Upper lobe of left lung (tissue), 6 donors: ENCODE results near the gene SLF2. TPM values are rescaled to one million over a fixed set of nuclear protein-coding genes. Genes with fewer than 3 reads are reported as not detected.

Experiments
- ATAC-seq, 2 donors: fragments of 200-7000 bp; cut with Tn5 transposase; one replicate each; pipeline ENCODE4 v1.9.1; 2022; ENCODE audit warnings: mild to moderate bottlenecking in 2 of 2, moderate library complexity in 2 of 2; ENCODE audit not compliant: low FRiP score in 2 of 2
- DNase-seq, 2 donors: peaks; one replicate each; pipeline ENCODE4 v3.0.0-alpha.2; 2019 to 2020
- H3K27ac ChIP-seq, 4 donors: fragments of 200-600 bp; sonication (generic); one replicate each; pipeline ENCODE4 v1.5.1; 2016 to 2019
- H3K27me3 ChIP-seq, 4 donors: fragments of 200-600 bp; sonication (generic); one replicate each; pipeline ENCODE4 v1.5.1; 2017 to 2019
- H3K36me3 ChIP-seq, 4 donors: fragments of 200-600 bp; sonication (generic); one replicate each; pipeline ENCODE4 v1.5.1; 2016 to 2019
- H3K4me1 ChIP-seq, 4 donors: fragments of 200-600 bp; sonication (generic); one replicate each; pipeline ENCODE4 v1.5.1; 2018 to 2019
- H3K4me3 ChIP-seq, 4 donors: fragments of 200-600 bp; sonication (generic); one replicate each; pipeline ENCODE4 v1.5.1; 2017 to 2019; ENCODE audit warnings: mild to moderate bottlenecking in 2 of 4, moderate library complexity in 1 of 4
- H3K9me3 ChIP-seq, 4 donors: fragments of 200-600 bp; sonication (generic); one replicate each; pipeline ENCODE4 v1.5.1; 2018 to 2019
- EP300 ChIP-seq, 4 donors: sonication (generic); formaldehyde crosslinking; IDR thresholded peaks; one replicate each; pipeline ENCODE4 v1.5.1; 2017; ENCODE audit warnings: antibody characterized with exemption in 4 of 4, control low read depth in 2 of 4
- POLR2A ChIP-seq, 4 donors: fragments of 450-650 bp; IDR thresholded peaks; one replicate each; pipeline ENCODE4 v1.5.1; 2016 to 2017; ENCODE audit warnings: antibody characterized with exemption in 4 of 4, mild to moderate bottlenecking in 2 of 4
- POLR2AphosphoS5 ChIP-seq, 2 donors: sonication (generic); formaldehyde crosslinking; IDR thresholded peaks; one replicate each; pipeline ENCODE4 v1.5.1; 2017; ENCODE audit warnings: antibody characterized with exemption in 2 of 2
- WGBS, 2 donors: methylation state at CpG; one replicate each; pipeline ENCODE4 v1.1.5; 2017 to 2018; 5-methylcytosine and 5-hydroxymethylcytosine counted together
- total RNA-seq, 6 donors: library from RNA; depleted of rRNA in 4 of 6; stranded (reverse); fragments of >200 nt in 4 of 6; gene quantifications; one replicate each; pipeline versions ENCODE4 v1.1.0 to v1.2.1, GENCODE V29; 2016 to 2021
- TF ChIP-seq, protein P1 (sequence below), 6 experiments: fragments of 450-650 bp in 4 of 6; fragments of 200-600 bp in 2 of 6; sonication (generic) in 2 of 6; IDR thresholded peaks; one replicate each; pipeline ENCODE4 v1.5.1; 2016 to 2019; ENCODE audit warnings: antibody characterized with exemption in 6 of 6
- donor health status: DM: no; HTN: no; CAD: no; lungs with moderate emphysema.
- donor health status: DM: no; HTN: yes; CAD: no; lungs with severe emphysema.

Gene SLF2
- total RNA-seq, 6 donors from 2014 or later, result 13.4 to 60.8 (median 28.2) TPM

DNA sequence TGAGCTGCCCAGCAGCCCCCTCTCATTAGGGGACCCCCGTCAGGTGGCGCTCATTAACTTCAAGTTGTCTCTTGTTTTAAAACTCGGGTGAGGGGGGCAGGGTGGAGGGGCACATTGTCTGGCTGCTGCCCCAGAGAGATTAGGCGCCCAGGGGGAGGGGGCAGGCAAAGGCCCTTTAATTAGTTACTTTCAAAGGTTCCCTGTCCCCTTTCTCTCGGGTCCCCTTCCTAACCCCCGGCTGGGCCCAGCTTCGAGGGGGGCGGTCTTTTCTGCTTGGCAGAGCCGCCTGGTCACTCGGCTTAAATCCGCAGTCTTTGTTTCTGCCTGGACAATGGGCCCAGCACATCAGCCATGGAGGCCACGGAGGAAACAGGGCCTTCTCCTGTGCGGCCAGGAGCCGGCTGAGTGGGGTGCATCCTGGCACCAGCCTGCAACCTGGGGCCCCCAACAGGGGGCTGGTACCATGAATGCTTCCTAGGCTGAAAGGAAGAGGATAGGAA lies 38.9 kb upstream of the SLF2 start:
- DNase-seq (no peak), ATAC-seq (no peak)
- no peaks in the 10 kb centered on the region for H3K9me3 ChIP-seq
- H3K4me3 ChIP-seq, result no peak overlapping the region
- H3K36me3 ChIP-seq, result no peaks in the 10 kb centered on the region
- H3K27me3 ChIP-seq, result no peaks in the 10 kb centered on the region
- no peak overlapping the region for H3K27ac ChIP-seq
- WGBS, 2 donors, result 63 to 76% methylated on average over 8 to 14 of the region's 14 CpGs
- H3K4me1 ChIP-seq, result no peaks in the 10 kb centered on the region
- no peak for TF ChIP-seq POLR2A (IDR thresholded peaks at IDR 0.05)
- TF ChIP-seq, protein P1, sequence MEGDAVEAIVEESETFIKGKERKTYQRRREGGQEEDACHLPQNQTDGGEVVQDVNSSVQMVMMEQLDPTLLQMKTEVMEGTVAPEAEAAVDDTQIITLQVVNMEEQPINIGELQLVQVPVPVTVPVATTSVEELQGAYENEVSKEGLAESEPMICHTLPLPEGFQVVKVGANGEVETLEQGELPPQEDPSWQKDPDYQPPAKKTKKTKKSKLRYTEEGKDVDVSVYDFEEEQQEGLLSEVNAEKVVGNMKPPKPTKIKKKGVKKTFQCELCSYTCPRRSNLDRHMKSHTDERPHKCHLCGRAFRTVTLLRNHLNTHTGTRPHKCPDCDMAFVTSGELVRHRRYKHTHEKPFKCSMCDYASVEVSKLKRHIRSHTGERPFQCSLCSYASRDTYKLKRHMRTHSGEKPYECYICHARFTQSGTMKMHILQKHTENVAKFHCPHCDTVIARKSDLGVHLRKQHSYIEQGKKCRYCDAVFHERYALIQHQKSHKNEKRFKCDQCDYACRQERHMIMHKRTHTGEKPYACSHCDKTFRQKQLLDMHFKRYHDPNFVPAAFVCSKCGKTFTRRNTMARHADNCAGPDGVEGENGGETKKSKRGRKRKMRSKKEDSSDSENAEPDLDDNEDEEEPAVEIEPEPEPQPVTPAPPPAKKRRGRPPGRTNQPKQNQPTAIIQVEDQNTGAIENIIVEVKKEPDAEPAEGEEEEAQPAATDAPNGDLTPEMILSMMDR (IDR thresholded peaks at IDR 0.05), result no peak
- no peak for TF ChIP-seq EP300 (IDR thresholded peaks at IDR 0.05)
- TF ChIP-seq POLR2AphosphoS5 (IDR thresholded peaks at IDR 0.05), result no peak

DNA sequence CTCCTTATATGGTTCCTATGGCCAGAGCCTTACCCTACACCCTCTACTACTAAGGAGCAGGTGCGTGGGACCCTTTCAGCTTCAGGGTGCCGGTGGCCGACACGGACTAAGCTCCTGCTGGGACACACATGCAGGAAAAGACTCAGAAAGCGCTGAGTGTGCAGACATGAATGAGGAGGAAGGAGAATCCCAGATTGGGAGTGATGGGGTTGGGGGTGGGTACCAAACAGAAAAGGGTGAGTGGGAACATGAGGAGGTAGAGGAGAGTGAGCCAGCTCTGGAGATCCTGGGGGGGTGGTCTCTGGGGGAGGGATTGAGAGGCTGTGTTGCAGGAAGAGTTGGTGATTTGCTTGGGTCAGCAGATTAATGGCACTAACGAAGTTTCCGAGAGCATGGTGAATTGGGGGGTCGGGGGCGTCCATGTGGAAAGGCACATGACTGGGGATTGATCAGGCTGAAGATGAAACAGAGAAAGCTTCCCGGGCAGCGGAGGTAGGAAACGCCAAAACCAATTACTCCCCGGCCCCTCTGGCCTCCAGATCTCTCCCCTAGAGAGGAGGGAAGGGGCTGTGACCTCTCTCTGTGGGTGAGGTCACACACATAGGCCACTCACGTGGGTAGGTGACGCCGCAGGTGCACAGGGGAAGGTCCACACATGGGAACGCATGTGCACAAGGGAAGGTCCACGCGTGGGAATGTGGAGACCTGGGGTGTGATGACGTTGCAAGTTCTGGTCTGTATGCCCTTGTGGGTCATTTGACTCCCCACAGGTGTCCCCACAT lies 37.9 kb upstream of the SLF2 start:
- 76 to 79% methylated on average over 13 to 20 of the region's 20 CpGs for WGBS, 2 donors
- Histone ChIP-seq H3K27ac (no peak overlapping the region), H3K4me3 (no peak overlapping the region), H3K4me1 (no peaks in the 10 kb centered on the region), H3K9me3 (no peaks in the 10 kb centered on the region), H3K36me3 (no peaks in the 10 kb centered on the region), H3K27me3 (no peaks in the 10 kb centered on the region)
- no peak for TF ChIP-seq POLR2A (IDR thresholded peaks at IDR 0.05)
- no peak for ATAC-seq
- no peak for DNase-seq

DNA sequence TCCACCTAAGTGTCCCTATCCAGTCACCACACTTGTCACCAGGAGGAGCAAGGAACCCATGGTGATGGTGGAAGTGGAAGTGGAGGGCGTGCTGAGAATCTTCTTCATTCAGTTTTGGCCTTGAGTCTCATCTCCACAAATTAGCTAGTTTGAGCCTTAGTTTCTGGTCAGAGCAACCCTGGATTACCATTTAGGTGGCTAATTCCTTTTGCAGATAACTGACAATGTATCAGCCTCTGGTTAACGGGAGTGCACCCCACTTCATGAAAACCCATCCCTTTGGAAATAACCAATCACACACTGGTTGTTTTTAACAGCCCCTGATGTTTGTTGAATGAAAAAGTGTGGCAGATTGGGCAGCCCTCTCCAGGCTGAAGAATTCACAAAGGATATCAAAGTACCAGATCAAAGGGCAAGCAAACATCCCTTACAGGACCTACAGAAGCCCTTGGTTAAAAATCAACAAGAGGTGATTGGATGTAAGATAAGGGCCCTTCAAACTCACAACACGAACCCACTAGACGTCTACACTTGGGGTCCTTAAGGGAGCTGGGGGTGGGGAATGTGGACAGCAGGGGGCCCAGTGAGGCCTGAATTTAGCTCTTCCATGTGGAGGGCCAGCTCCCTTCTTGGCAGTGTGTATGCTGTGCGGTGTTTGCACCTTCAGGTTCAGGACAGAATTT lies 37.1 kb upstream of the SLF2 start:
- ATAC-seq, result no peak
- WGBS, 2 donors, result 50 to 53% methylated on average over 5 of the region's 5 CpGs
- H3K27ac ChIP-seq, result no peak overlapping the region
- H3K9me3 ChIP-seq, result no peaks in the 10 kb centered on the region
- peaks cover 0 to 4% (median 0%) of the 10 kb centered on the region in 4 donors for H3K4me1 ChIP-seq
- no peaks in the 10 kb centered on the region for H3K27me3 ChIP-seq
- TF ChIP-seq POLR2AphosphoS5 (IDR thresholded peaks at IDR 0.05), result no peak
- TF ChIP-seq EP300 (IDR thresholded peaks at IDR 0.05), result no peak
- no peak for TF ChIP-seq POLR2A (IDR thresholded peaks at IDR 0.05)
- TF ChIP-seq, protein P1 (IDR thresholded peaks at IDR 0.05), result no peak
- H3K36me3 ChIP-seq, result no peaks in the 10 kb centered on the region
- H3K4me3 ChIP-seq, result no peak overlapping the region
- DNase-seq, result no peak

DNA sequence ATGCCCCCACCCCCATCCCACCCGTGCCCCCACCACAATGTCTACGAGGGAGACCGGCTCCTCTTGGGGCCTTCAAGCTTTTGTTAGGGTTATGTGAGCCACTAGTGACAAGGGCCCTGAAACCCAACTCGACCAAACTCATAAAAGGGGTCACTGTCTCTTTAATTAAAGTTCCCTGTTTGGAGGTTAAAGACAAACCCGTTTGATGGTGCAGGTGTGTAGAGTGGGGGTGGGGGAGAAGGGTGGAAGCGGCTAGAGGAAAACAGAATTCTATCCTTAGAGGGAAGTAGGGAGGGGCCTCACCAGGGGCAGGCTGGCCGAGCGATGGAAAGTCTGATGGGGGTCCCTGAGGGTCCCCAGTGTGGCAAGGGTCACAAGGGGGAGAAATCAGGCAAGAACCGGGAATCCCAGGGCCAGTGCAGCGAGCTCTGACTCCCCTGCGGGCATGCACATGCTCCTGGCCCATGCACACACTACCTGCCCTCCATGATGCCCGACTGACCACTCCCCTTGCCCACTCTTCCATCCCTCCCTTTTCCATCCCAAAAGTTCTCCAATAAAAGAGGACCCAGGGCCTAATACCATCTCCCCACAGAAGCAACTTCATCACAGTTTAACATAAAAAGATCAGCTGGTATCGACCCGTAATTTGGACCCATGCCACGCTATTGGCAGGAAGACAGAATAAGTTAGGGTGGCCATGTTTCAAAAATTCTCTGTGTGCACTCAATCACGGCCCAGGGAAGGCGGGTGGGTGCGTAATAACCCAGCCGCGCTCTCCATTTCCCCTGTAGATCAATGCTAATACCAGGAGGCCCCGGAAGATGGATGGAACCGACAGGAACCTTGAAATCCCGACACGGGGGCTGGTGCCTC lies 35.9 kb upstream of the SLF2 start:
- ATAC-seq (no peak), DNase-seq (no peak)
- Histone ChIP-seq H3K9me3 (no peaks in the 10 kb centered on the region), H3K27ac (no peak overlapping the region), H3K4me3 (no peak overlapping the region), H3K27me3 (no peaks in the 10 kb centered on the region), H3K36me3 (no peaks in the 10 kb centered on the region), H3K4me1 (peaks cover 0 to 11% (median 0%) of the 10 kb centered on the region in 4 donors)
- 59 to 62% methylated on average over 21 to 24 of the region's 24 CpGs for WGBS, 2 donors
- TF ChIP-seq POLR2A (IDR thresholded peaks at IDR 0.05) (no peak), EP300 (IDR thresholded peaks at IDR 0.05) (no peak), POLR2AphosphoS5 (IDR thresholded peaks at IDR 0.05) (no peak)
- TF ChIP-seq, protein P1 (IDR thresholded peaks at IDR 0.05), result no peak

DNA sequence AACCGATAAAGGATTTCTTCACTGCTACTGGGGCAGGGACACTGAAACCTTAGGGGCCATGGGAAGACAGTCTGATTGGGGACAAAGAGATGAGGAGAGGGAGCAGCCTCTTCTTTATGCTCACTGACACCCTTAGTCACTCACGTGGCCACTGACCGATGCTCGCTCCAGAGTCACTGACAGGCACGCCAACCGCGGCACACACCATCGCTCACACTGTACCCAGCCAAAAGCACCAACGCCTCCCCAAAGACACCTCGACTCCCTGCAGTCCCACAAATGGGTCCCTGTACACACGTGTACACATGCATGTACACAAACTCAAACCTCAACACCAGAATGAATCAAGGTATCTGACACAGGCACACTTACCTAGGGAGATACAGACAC lies 35.3 kb upstream of the SLF2 start:
- H3K36me3 ChIP-seq, result no peaks in the 10 kb centered on the region
- TF ChIP-seq, protein P1 (IDR thresholded peaks at IDR 0.05), result no peak
- TF ChIP-seq POLR2AphosphoS5 (IDR thresholded peaks at IDR 0.05) (no peak), EP300 (IDR thresholded peaks at IDR 0.05) (no peak), POLR2A (IDR thresholded peaks at IDR 0.05) (no peak)
- no peak for ATAC-seq
- no peaks in the 10 kb centered on the region for H3K9me3 ChIP-seq
- 72 to 91% methylated on average over 10 to 11 of the region's 11 CpGs for WGBS, 2 donors
- H3K4me1 ChIP-seq, result peaks cover 0 to 11% (median 2%) of the 10 kb centered on the region in 4 donors
- no peak for DNase-seq
- H3K27ac ChIP-seq, result no peak overlapping the region
- H3K27me3 ChIP-seq, result no peaks in the 10 kb centered on the region
- H3K4me3 ChIP-seq, result no peak overlapping the region
